ENCODE measurements around the gene C16orf95. TPM values are rescaled to one million over a fixed set of nuclear protein-coding genes. Genes with fewer than 3 reads are reported as not detected.

C16orf95 gene
- total and polyA plus RNA-seq, 4 donors: 2.0 to 6.2 (median 4.6) TPM

DNA sequence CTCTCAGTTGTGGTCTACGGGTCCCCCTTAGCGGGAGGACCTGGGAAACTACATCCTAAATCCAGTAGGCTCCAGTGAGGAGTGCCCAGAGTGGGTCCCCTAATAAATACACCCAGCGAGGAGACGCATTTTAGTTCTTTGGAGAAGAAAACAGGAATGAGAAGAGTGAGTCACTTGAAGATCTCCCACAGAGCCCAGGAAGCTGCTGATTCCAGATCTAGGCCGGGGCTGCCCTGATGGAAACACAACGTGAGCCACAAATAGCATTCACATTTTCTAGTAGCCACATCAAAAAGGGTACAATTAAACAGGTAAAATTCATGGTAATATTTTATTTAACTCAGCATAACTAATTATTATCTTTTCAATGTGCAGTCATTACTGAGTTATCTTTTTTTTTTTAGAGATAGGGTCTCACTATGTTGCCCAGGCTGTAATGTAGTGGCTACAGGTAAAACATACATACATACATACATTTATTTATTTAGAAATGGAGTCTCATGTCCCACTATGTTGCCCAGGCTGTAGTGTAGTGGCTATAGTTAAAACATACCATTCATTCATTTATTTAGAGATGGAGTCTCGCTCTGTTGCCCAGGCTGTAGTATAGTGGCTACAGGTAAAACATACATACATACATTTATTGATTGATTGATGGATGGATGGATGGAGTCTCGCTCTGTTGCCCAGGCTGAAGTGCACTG is 44.9 kb upstream of the C16orf95 start:
- TF ChIP-seq FOXA2 (IDR thresholded peaks at IDR 0.05): no peak
- no peak for TF ChIP-seq GABPA (IDR thresholded peaks at IDR 0.05 in 1 of 2, conservative IDR thresholded peaks at IDR 0.05 in 1 of 2)
- TF ChIP-seq EGR1 (IDR thresholded peaks at IDR 0.05; ENCODE audit: low read depth in 2 of 2): no peak
- TF ChIP-seq ZBTB33 (IDR thresholded peaks at IDR 0.05): no peak
- TF ChIP-seq, protein P1, sequence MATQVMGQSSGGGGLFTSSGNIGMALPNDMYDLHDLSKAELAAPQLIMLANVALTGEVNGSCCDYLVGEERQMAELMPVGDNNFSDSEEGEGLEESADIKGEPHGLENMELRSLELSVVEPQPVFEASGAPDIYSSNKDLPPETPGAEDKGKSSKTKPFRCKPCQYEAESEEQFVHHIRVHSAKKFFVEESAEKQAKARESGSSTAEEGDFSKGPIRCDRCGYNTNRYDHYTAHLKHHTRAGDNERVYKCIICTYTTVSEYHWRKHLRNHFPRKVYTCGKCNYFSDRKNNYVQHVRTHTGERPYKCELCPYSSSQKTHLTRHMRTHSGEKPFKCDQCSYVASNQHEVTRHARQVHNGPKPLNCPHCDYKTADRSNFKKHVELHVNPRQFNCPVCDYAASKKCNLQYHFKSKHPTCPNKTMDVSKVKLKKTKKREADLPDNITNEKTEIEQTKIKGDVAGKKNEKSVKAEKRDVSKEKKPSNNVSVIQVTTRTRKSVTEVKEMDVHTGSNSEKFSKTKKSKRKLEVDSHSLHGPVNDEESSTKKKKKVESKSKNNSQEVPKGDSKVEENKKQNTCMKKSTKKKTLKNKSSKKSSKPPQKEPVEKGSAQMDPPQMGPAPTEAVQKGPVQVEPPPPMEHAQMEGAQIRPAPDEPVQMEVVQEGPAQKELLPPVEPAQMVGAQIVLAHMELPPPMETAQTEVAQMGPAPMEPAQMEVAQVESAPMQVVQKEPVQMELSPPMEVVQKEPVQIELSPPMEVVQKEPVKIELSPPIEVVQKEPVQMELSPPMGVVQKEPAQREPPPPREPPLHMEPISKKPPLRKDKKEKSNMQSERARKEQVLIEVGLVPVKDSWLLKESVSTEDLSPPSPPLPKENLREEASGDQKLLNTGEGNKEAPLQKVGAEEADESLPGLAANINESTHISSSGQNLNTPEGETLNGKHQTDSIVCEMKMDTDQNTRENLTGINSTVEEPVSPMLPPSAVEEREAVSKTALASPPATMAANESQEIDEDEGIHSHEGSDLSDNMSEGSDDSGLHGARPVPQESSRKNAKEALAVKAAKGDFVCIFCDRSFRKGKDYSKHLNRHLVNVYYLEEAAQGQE (IDR thresholded peaks at IDR 0.05): no peak
- no peak for TF ChIP-seq TAF1 (conservative IDR thresholded peaks at IDR 0.05)
- no peak for TF ChIP-seq CTCF (IDR thresholded peaks at IDR 0.05; ENCODE audit: low read depth, low read length, missing input control)
- TF ChIP-seq JUND (IDR thresholded peaks at IDR 0.05): no peak
- TF ChIP-seq RXRA (IDR thresholded peaks at IDR 0.05): no peak
- no peak for TF ChIP-seq HNF4G (IDR thresholded peaks at IDR 0.05)
- no peak for TF ChIP-seq FOXA1 (IDR thresholded peaks at IDR 0.05)
- no peak for TF ChIP-seq ATF3 (IDR thresholded peaks at IDR 0.05)
- no peak for TF ChIP-seq RAD21 (IDR thresholded peaks at IDR 0.05)
- no peak for TF ChIP-seq NR2F2 (IDR thresholded peaks at IDR 0.05)
- TF ChIP-seq, protein P2, sequence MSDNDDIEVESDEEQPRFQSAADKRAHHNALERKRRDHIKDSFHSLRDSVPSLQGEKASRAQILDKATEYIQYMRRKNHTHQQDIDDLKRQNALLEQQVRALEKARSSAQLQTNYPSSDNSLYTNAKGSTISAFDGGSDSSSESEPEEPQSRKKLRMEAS (IDR thresholded peaks at IDR 0.05): no peak
- no peak overlapping the region for H3K27ac ChIP-seq (ENCODE audit: low read depth in 1 of 2, low read length in 2 of 2)
- no peak overlapping the region for H3K4me3 ChIP-seq (ENCODE audit: low read depth in 1 of 3, low read length in 3 of 3)
- peaks cover 7 to 38% (median 34%) of the 10 kb centered on the region in 4 donors for H3K36me3 ChIP-seq (ENCODE audit: control insufficient read depth in 4 of 4, insufficient read depth in 3 of 4, low read depth in 1 of 4, low read length in 3 of 4)
- H3K27me3 ChIP-seq (ENCODE audit: control insufficient read depth in 4 of 4, insufficient read depth in 4 of 4, low read length in 3 of 4): no peaks in the 10 kb centered on the region
- no peak overlapping the region for H3K9ac ChIP-seq (ENCODE audit: low read depth in 1 of 2, low read length in 2 of 2)
- 98% methylated on average over 8 of the region's 8 CpGs for WGBS
- peaks cover 0 to 7% (median 6%) of the 10 kb centered on the region in 4 donors for H3K4me1 ChIP-seq (ENCODE audit: control insufficient read depth in 4 of 4, insufficient read depth in 4 of 4, low read length in 3 of 4)
- H3K9me3 ChIP-seq (ENCODE audit: control insufficient read depth in 4 of 4, low read length in 3 of 4): no peaks in the 10 kb centered on the region
- DNase-seq (ENCODE audit: low spot score): no peak

Data from liver (tissue), 9 donors.